OCI-LY1 (cell line): ENCODE measurements around the gene TMEM138.

Experiments
- H2AFZ ChIP-seq: fragments of 200-600 bp; sonication (generic), shearing (Covaris generic); 2 replicates; pipeline ENCODE4 v1.6.0; 2014; ENCODE audit warnings: antibody characterized with exemption, mild to moderate bottlenecking, low read length
- H3F3A ChIP-seq: fragments of 200-600 bp; sonication (generic), shearing (Covaris generic); 2 replicates; pipeline ENCODE4 v1.6.0; 2014; ENCODE audit warnings: mild to moderate bottlenecking, antibody characterized with exemption, low read length, moderate library complexity; ENCODE audit not compliant: insufficient read depth
- H3K27ac ChIP-seq: fragments of 200-600 bp; sonication (generic); 2 replicates; pipeline ENCODE4 v1.5.1; 2014; ENCODE audit warnings: low read length, mixed run types, mild to moderate bottlenecking, low read depth; ENCODE audit not compliant: poor library complexity, severe bottlenecking
- H3K27me3 ChIP-seq: fragments of 200-600 bp; sonication (generic); 2 replicates; pipeline ENCODE4 v1.6.0; 2014; ENCODE audit warnings: antibody characterized with exemption, mild to moderate bottlenecking, low read length, moderate library complexity; ENCODE audit not compliant: insufficient read depth
- H3K36me3 ChIP-seq: fragments of 200-600 bp; sonication (generic); 2 replicates; pipeline ENCODE4 v1.6.1; 2014; ENCODE audit warnings: mild to moderate bottlenecking, antibody characterized with exemption, low read length, moderate library complexity, mixed read lengths; ENCODE audit not compliant: insufficient read depth
- H3K4me1 ChIP-seq: fragments of 200-600 bp; sonication (generic); 2 replicates; pipeline ENCODE4 v1.5.1; 2014; ENCODE audit warnings: mild to moderate bottlenecking, low read length, moderate library complexity; ENCODE audit not compliant: insufficient read depth, severe bottlenecking
- H3K4me2 ChIP-seq: fragments of 200-600 bp; sonication (generic), shearing (Covaris generic); 2 replicates; pipeline ENCODE4 v1.6.1; 2014; ENCODE audit warnings: low read length
- H3K4me3 ChIP-seq: fragments of 200-600 bp; sonication (generic); 2 replicates; pipeline ENCODE4 v1.5.1; 2014; ENCODE audit warnings: low read length, low read depth, mild to moderate bottlenecking, mixed read lengths; ENCODE audit not compliant: poor library complexity, severe bottlenecking
- H3K79me2 ChIP-seq: fragments of 200-600 bp; shearing (Covaris generic); 2 replicates; pipeline ENCODE4 v1.6.1; 2016; ENCODE audit warnings: mixed run types, low read length, mixed read lengths; ENCODE audit not compliant: insufficient read depth
- H3K9ac ChIP-seq: fragments of 200-600 bp; sonication (generic), shearing (Covaris generic); 2 replicates; pipeline ENCODE4 v1.6.1; 2014; ENCODE audit warnings: mild to moderate bottlenecking, low read length, mixed read lengths
- H3K9me2 ChIP-seq: fragments of 200-600 bp; sonication (generic), shearing (Covaris generic); 2 replicates; pipeline ENCODE4 v1.6.1; 2014; ENCODE audit warnings: low read depth, mild to moderate bottlenecking, low read length, mixed read lengths
- H3K9me3 ChIP-seq: fragments of 200-600 bp; shearing (Covaris generic); 2 replicates; pipeline ENCODE4 v1.6.1; 2014; ENCODE audit warnings: low read length, mixed read lengths
- H4K20me1 ChIP-seq: fragments of 200-600 bp; sonication (generic), shearing (Covaris generic); 2 replicates; pipeline ENCODE4 v1.6.0; 2016; ENCODE audit warnings: mild to moderate bottlenecking, low read length; ENCODE audit not compliant: insufficient read depth
- EZH2 ChIP-seq: fragments of 200-600 bp; sonication (generic), shearing (Covaris generic); IDR thresholded peaks from 2 replicates; pipeline ENCODE4 v1.8.0; 2017; ENCODE audit warnings: borderline replicate concordance, mixed run types, mild to moderate bottlenecking, antibody characterized with exemption, low read length, moderate library complexity, mixed read lengths
- TF ChIP-seq, protein P1 (sequence below): fragments of 200-600 bp; sonication (generic), shearing (Covaris generic); IDR thresholded peaks from 2 replicates; pipeline ENCODE4 v1.5.1; 2017; ENCODE audit warnings: mild to moderate bottlenecking, antibody characterized with exemption, low read length, moderate library complexity, mixed read lengths

TMEM138 gene

GRCh38 chr11:61404641-61405040 is 42.5 kb downstream of the TMEM138 start:
- Histone ChIP-seq H3K4me2 (no peak overlapping the region), H3K9ac (no peak overlapping the region), H3K9me2 (no peaks in the 10 kb centered on the region), H3K27ac (no peak overlapping the region), H3K27me3 (no peaks in the 10 kb centered on the region), H3K4me1 (no peaks in the 10 kb centered on the region), H3K36me3 (peaks cover 89% of the 10 kb centered on the region), H4K20me1 (no peaks in the 10 kb centered on the region), H3F3A (0 out of 2 replicates have a peak, but pooled peaks cover 3% of the 10 kb centered on the region), H3K79me2 (no peaks in the 10 kb centered on the region), H3K4me3 (no peak overlapping the region), H3K9me3 (no peaks in the 10 kb centered on the region), H2AFZ (no peak overlapping the region)
- TF ChIP-seq, protein P1, sequence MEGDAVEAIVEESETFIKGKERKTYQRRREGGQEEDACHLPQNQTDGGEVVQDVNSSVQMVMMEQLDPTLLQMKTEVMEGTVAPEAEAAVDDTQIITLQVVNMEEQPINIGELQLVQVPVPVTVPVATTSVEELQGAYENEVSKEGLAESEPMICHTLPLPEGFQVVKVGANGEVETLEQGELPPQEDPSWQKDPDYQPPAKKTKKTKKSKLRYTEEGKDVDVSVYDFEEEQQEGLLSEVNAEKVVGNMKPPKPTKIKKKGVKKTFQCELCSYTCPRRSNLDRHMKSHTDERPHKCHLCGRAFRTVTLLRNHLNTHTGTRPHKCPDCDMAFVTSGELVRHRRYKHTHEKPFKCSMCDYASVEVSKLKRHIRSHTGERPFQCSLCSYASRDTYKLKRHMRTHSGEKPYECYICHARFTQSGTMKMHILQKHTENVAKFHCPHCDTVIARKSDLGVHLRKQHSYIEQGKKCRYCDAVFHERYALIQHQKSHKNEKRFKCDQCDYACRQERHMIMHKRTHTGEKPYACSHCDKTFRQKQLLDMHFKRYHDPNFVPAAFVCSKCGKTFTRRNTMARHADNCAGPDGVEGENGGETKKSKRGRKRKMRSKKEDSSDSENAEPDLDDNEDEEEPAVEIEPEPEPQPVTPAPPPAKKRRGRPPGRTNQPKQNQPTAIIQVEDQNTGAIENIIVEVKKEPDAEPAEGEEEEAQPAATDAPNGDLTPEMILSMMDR: no peak
- TF ChIP-seq EZH2: no peak

GRCh38 chr11:61406067-61406466 is 43.9 kb downstream of the TMEM138 start:
- Histone ChIP-seq H3K9ac (no peak overlapping the region), H3K4me1 (no peaks in the 10 kb centered on the region), H3K4me2 (no peak overlapping the region), H3K27me3 (no peaks in the 10 kb centered on the region), H3K36me3 (peaks cover 96% of the 10 kb centered on the region), H3F3A (no peaks in the 10 kb centered on the region), H3K9me2 (no peaks in the 10 kb centered on the region), H2AFZ (no peak overlapping the region), H3K9me3 (no peaks in the 10 kb centered on the region), H3K27ac (no peak overlapping the region), H3K79me2 (no peaks in the 10 kb centered on the region), H4K20me1 (no peaks in the 10 kb centered on the region), H3K4me3 (no peak overlapping the region)
- no peak for TF ChIP-seq EZH2
- TF ChIP-seq, protein P1: no peak

GRCh38 chr11:61406991-61407728 is 45.0 kb downstream of the TMEM138 start:
- Histone ChIP-seq H3K4me3 (no peak overlapping the region), H3K9me2 (no peaks in the 10 kb centered on the region), H3K9me3 (no peaks in the 10 kb centered on the region), H4K20me1 (no peaks in the 10 kb centered on the region), H2AFZ (no peak overlapping the region), H3F3A (no peaks in the 10 kb centered on the region), H3K27me3 (no peaks in the 10 kb centered on the region), H3K79me2 (no peaks in the 10 kb centered on the region), H3K27ac (no peak overlapping the region), H3K36me3 (peaks cover 98% of the 10 kb centered on the region), H3K9ac (no peak overlapping the region), H3K4me1 (no peaks in the 10 kb centered on the region), H3K4me2 (no peak overlapping the region)
- no peak for TF ChIP-seq EZH2
- TF ChIP-seq, protein P1: no peak
